Fibroblast of pulmonary artery (primary cell): ENCODE data around the gene NBEAL1.
"Not testable (repeated sequence)": the region's sequence is repeated elsewhere in the genome, so short reads cannot be mapped to it uniquely, and the experiment has no call there.

ENCODE experiments used
- DNase-seq: peaks from one replicate; pipeline ENCODE4 v3.0.0-alpha.2; 2010; ENCODE audit warnings: low read depth
- H3K4me3 ChIP-seq: replicated peaks from 2 replicates; pipeline ENCODE4 v1.5.1; 2011; ENCODE audit warnings: low read depth, mild to moderate bottlenecking, control low read depth, low read length, moderate library complexity
- CTCF ChIP-seq: IDR thresholded peaks from 2 replicates; pipeline ENCODE4 v1.5.1; 2011; ENCODE audit warnings: mild to moderate bottlenecking, control low read depth, low read length, inconsistent platforms; ENCODE audit errors: missing control alignments

NBEAL1 gene

GRCh38 chr2:203252818-203253217 is 238.1 kb downstream of the NBEAL1 start:
- no peak overlapping the region for H3K4me3 ChIP-seq
- TF ChIP-seq CTCF = no peak
- no peak for DNase-seq

- DNase-seq, H3K4me3 ChIP-seq: not testable (repeated sequence)
These were observed 238.9 kb downstream of the NBEAL1 start for GRCh38 chr2:203253422-203254095.

GRCh38 chr2:203261326-203262159 is 246.9 kb downstream of the NBEAL1 start:
- DNase-seq = no peak
- H3K4me3 ChIP-seq = no peak overlapping the region
- TF ChIP-seq CTCF = no peak
